ENCODE measurements around the gene RNASE7.

DNA sequence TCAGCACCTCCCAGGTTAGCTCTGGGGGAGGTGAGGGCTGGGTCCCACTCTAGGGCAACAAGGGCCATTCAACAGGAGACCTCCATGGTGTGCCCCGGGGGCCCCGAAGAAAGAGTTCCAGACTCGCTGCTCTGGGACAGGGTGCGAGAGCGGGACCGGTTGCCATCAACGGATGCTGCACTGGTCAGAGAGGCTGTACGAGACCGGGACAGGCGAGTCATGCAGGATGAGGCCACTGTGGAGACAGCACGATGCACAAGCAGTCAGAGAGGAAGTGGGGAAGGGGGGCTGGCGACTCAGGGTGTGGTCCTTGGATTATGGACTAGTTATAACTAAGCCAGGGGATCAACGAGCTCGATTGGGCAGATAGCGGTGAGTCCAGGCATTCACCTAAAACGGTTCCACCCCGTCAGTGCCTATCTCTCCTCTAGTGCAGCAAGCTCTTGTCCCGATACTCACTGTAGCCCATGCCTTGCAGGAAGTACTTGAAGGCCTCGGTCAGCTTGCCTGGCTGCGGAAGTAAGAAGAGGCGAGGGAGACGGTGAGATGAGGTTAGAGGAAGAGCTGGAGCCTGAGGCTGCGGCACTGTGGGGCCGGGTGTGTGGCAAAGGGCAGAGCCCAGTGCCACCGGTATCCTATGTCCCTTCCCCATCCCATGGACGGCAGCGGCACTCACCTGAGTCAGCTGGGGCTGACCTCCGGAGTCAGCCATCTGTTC, 24.5 kb upstream of the RNASE7 start:
- TF ChIP-seq, protein P1, sequence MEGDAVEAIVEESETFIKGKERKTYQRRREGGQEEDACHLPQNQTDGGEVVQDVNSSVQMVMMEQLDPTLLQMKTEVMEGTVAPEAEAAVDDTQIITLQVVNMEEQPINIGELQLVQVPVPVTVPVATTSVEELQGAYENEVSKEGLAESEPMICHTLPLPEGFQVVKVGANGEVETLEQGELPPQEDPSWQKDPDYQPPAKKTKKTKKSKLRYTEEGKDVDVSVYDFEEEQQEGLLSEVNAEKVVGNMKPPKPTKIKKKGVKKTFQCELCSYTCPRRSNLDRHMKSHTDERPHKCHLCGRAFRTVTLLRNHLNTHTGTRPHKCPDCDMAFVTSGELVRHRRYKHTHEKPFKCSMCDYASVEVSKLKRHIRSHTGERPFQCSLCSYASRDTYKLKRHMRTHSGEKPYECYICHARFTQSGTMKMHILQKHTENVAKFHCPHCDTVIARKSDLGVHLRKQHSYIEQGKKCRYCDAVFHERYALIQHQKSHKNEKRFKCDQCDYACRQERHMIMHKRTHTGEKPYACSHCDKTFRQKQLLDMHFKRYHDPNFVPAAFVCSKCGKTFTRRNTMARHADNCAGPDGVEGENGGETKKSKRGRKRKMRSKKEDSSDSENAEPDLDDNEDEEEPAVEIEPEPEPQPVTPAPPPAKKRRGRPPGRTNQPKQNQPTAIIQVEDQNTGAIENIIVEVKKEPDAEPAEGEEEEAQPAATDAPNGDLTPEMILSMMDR (IDR thresholded peaks at IDR 0.05) = no peak
- TF ChIP-seq POLR2A (IDR thresholded peaks at IDR 0.05) (no peak), POLR2AphosphoS5 (IDR thresholded peaks at IDR 0.05) (no peak)

All from suprapubic skin (tissue), 4 donors.